Spleen (tissue), 11 donors: Measurements from ENCODE around the gene SLC27A1. TPM values are rescaled to one million over a fixed set of nuclear protein-coding genes. Genes with fewer than 3 reads are reported as not detected.
A peak's percentile ranks its signal among the peaks of the same experiment; 100 is the strongest.

Source experiments
- DNase-seq: peaks from one replicate; pipeline ENCODE4 v3.0.0-alpha.2; 2020
- H3K27ac ChIP-seq, 8 donors: fragments of 200-600 bp; sonication (generic) in 7 of 8; 1 replicate in 4 of 8; 2 replicates in 4 of 8; pipeline versions ENCODE4 v1.5.0 to v1.8.0; 2016 to 2021; ENCODE audit warnings: inconsistent platforms in 4 of 8, mild to moderate bottlenecking in 4 of 8, moderate library complexity in 1 of 8
- H3K27me3 ChIP-seq, 7 donors: fragments of 200-600 bp; sonication (generic) in 6 of 7; replicated peaks in 1 of 7; 1 replicate in 4 of 7; 2 replicates in 3 of 7; pipeline versions ENCODE4 v1.5.0 to v1.8.0; 2016 to 2021; ENCODE audit warnings: inconsistent platforms in 3 of 7, mild to moderate bottlenecking in 1 of 7
- H3K36me3 ChIP-seq, 6 donors: fragments of 200-600 bp; sonication (generic) in 5 of 6; 1 replicate in 4 of 6; 2 replicates in 2 of 6; pipeline versions ENCODE4 v1.5.0 to v1.8.0; 2016 to 2021; ENCODE audit warnings: inconsistent platforms in 2 of 6
- H3K4me1 ChIP-seq, 6 donors: fragments of 200-600 bp; sonication (generic) in 5 of 6; 1 replicate in 3 of 6; 2 replicates in 3 of 6; pipeline versions ENCODE4 v1.5.0 to v1.8.0; 2016 to 2021; ENCODE audit warnings: inconsistent platforms in 3 of 6
- H3K4me3 ChIP-seq, 8 donors: fragments of 200-600 bp; sonication (generic) in 7 of 8; 1 replicate in 4 of 8; 2 replicates in 4 of 8; pipeline versions ENCODE4 v1.5.0 to v1.8.0; 2016 to 2021; ENCODE audit warnings: inconsistent platforms in 4 of 8, mild to moderate bottlenecking in 4 of 8, moderate library complexity in 2 of 8
- H3K9me3 ChIP-seq, 8 donors: fragments of 200-600 bp; sonication (generic) in 7 of 8; 1 replicate in 4 of 8; 2 replicates in 4 of 8; pipeline versions ENCODE4 v1.5.0 to v1.8.0; 2016 to 2021; ENCODE audit warnings: inconsistent platforms in 4 of 8
- POLR2A ChIP-seq, 3 donors: fragments of 450-650 bp; IDR thresholded peaks; one replicate each; pipeline ENCODE4 v1.5.1; 2017; ENCODE audit warnings: antibody characterized with exemption in 3 of 3, mild to moderate bottlenecking in 1 of 3
- POLR2AphosphoS5 ChIP-seq, 3 donors: sonication (generic); formaldehyde crosslinking; IDR thresholded peaks; one replicate each; pipeline ENCODE4 v1.5.1; 2017; ENCODE audit warnings: antibody characterized with exemption in 3 of 3
- WGBS, 5 donors: extraction: QIAGEN DNeasy Blood & Tissue Kit in 3 of 5; methylation state at CpG; one replicate each; pipeline versions ENCODE4 v1.1.5 to v1.1.7; 2013 to 2018; 5-methylcytosine and 5-hydroxymethylcytosine counted together
- intact Hi-C: fragments of 100-400 bp; cut with DNase I; formaldehyde crosslinking; loops from one replicate; pipeline ENCODE4 v1.15.0; 2023; ENCODE audit warnings: low total_unique reads
- polyA plus RNA-seq, 3 donors: library from polyadenylated mRNA; stranded (reverse); fragments of 200-250 nt; gene quantifications; one replicate each; pipeline ENCODE4 v1.2.1, GENCODE V29; 2013
- total RNA-seq, 7 donors: library from RNA; depleted of rRNA in 3 of 7; stranded (reverse); fragments of >200 nt in 3 of 7; fragmentation: NEBNext Ultra II Directional in 4 of 7; extraction: Animal tissue kit (Norgen Biotek cat#: 25700) in 4 of 7; gene quantifications; one replicate each; pipeline versions ENCODE4 v1.1.0 to v1.2.1, GENCODE V29; 2016 to 2021
- TF ChIP-seq, protein P1 (sequence below), 11 experiments: fragments of 200-600 bp in 7 of 11; fragments of 450-650 bp in 4 of 11; sonication (generic) in 4 of 11; IDR thresholded peaks in 8 of 11; conservative IDR thresholded peaks in 3 of 11; 1 replicate in 7 of 11; 2 replicates in 4 of 11; pipeline versions ENCODE4 v1.4.0 to v1.8.0; 2016 to 2021; ENCODE audit warnings: antibody characterized with exemption in 11 of 11, inconsistent platforms in 4 of 11, mild to moderate bottlenecking in 1 of 11
- donor health status: healthy with polysubstance abuse.
- donor health status: DM: no; HTN: no; CAD: no; lungs with moderate emphysema.
- donor health status: DM: no; HTN: no; CAD: no.
- donor health status: Bipolar disorder and iron deficiency.
- donor health status: healthy.
- donor health status: DM: no; HTN: no; CAD: no.
- donor health status: DM: yes; HTN: yes; CAD: no.

The SLC27A1 gene
- total and polyA plus RNA-seq, 10 donors, result 4.8 to 23.3 (median 14.8) TPM

- TF ChIP-seq POLR2A (IDR thresholded peaks at IDR 0.05), result no peak
- no peak for TF ChIP-seq POLR2AphosphoS5 (IDR thresholded peaks at IDR 0.05)
- peaks cover 0 to 69% (median 41%) of the 10 kb centered on the region in 6 donors for H3K36me3 ChIP-seq
- H3K4me1 ChIP-seq, result peaks cover 11 to 45% (median 30%) of the 10 kb centered on the region in 6 donors
- H3K27ac ChIP-seq, result peak overlapping the region in 1 of 8 donors; percentile 46
- peaks cover 4 to 21% (median 17%) of the 10 kb centered on the region in 8 donors for H3K9me3 ChIP-seq
- intact Hi-C loops, result no loop called here
- WGBS, 5 donors, result 80 to 88% (median 84%) methylated on average over 9 of the region's 9 CpGs
- no peak for DNase-seq
- no peak overlapping the region for H3K4me3 ChIP-seq
- no peaks in the 10 kb centered on the region for H3K27me3 ChIP-seq
Observed at GRCh38 chr19:17519967-17520366, 49.6 kb downstream of the SLC27A1 start.

DNA sequence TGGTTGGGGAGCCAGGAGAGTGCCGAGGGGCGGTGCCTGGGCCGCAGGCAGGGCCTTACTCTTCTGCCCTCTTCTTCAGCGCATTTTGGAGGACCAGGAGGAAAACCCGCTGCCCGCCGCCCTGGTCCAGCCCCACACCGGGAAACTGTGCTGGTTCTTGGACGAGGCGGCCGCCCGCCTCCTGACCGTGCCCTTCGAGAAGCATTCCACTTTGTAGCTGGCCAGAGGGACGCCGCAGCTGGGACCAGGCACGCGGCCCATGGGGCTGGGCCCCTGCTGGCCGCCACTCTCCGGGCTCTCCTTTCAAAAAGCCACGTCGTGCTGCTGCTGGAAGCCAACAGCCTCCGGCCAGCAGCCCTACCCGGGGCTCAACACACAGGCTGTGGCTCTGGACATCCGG lies 50.5 kb downstream of the SLC27A1 start:
- no peak for DNase-seq
- Histone ChIP-seq H3K36me3 (peaks cover 0 to 60% (median 37%) of the 10 kb centered on the region in 6 donors), H3K4me3 (no peak overlapping the region), H3K27ac (peak overlapping the region in 2 of 8 donors; percentile 24 to 93), H3K4me1 (peaks cover 11 to 54% (median 38%) of the 10 kb centered on the region in 6 donors), H3K9me3 (peaks cover 4 to 21% (median 17%) of the 10 kb centered on the region in 8 donors), H3K27me3 (no peaks in the 10 kb centered on the region)
- TF ChIP-seq POLR2AphosphoS5 (IDR thresholded peaks at IDR 0.05) (peak in 1 of 3 donors; percentile 45), POLR2A (IDR thresholded peaks at IDR 0.05) (no peak)
- TF ChIP-seq, protein P1, sequence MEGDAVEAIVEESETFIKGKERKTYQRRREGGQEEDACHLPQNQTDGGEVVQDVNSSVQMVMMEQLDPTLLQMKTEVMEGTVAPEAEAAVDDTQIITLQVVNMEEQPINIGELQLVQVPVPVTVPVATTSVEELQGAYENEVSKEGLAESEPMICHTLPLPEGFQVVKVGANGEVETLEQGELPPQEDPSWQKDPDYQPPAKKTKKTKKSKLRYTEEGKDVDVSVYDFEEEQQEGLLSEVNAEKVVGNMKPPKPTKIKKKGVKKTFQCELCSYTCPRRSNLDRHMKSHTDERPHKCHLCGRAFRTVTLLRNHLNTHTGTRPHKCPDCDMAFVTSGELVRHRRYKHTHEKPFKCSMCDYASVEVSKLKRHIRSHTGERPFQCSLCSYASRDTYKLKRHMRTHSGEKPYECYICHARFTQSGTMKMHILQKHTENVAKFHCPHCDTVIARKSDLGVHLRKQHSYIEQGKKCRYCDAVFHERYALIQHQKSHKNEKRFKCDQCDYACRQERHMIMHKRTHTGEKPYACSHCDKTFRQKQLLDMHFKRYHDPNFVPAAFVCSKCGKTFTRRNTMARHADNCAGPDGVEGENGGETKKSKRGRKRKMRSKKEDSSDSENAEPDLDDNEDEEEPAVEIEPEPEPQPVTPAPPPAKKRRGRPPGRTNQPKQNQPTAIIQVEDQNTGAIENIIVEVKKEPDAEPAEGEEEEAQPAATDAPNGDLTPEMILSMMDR (IDR thresholded peaks at IDR 0.05 in 8 of 11, conservative IDR thresholded peaks at IDR 0.05 in 3 of 11), result no peak
- intact Hi-C loops, result no loop called here
- 90 to 99% (median 97%) methylated on average over 10 to 25 of the region's 25 CpGs for WGBS, 5 donors

- 9 to 20% (median 15%) methylated on average over 23 to 24 of the region's 24 CpGs for WGBS, 5 donors
- Histone ChIP-seq H3K4me3 (peak overlapping the region in 5 of 8 donors; percentile 3 to 57 (median 13)), H3K9me3 (peaks cover 0 to 7% (median 5%) of the 10 kb centered on the region in 8 donors), H3K27ac (peak overlapping the region; percentile 78 to 93 (median 90)), H3K27me3 (peaks cover 0 to 13% (median 0%) of the 10 kb centered on the region in 7 donors), H3K36me3 (peaks cover 0 to 36% (median 16%) of the 10 kb centered on the region in 6 donors), H3K4me1 (peaks cover 16 to 71% (median 50%) of the 10 kb centered on the region in 6 donors)
- DNase-seq, result peak; percentile 97
- intact Hi-C loops, result no loop called here
- TF ChIP-seq POLR2AphosphoS5 (IDR thresholded peaks at IDR 0.05) (peak; percentile 89 to 94 (median 92)), POLR2A (IDR thresholded peaks at IDR 0.05) (no peak)
Observed at GRCh38 chr19:17522988-17523872, 52.9 kb downstream of the SLC27A1 start.

DNA sequence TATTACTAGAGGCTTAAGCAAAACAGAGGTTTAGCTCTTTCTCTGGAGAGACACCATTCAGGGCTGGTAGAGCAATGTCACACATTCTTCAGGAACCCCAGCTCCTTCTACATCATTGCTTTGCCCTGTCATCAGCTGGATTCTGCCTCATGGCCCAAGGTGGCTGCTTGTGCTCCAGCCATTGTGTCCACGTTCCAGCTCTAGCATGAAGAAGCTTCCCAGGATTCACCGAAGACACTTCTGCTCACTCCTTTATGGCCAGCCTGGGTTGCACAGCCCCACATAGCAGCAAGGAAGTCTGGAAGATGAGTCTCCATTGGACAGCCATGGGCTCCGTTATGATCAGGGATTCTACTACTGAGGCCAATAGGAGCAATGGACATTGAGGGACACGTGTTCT lies 54.3 kb downstream of the SLC27A1 start:
- peaks cover 0 to 17% (median 0%) of the 10 kb centered on the region in 7 donors for H3K27me3 ChIP-seq
- intact Hi-C loops, result no loop called here
- H3K36me3 ChIP-seq, result peaks cover 0 to 22% (median 9%) of the 10 kb centered on the region in 6 donors
- no peak for DNase-seq
- H3K4me3 ChIP-seq, result no peak overlapping the region
- peaks cover 16 to 86% (median 52%) of the 10 kb centered on the region in 6 donors for H3K4me1 ChIP-seq
- peaks cover 0 to 6% (median 3%) of the 10 kb centered on the region in 8 donors for H3K9me3 ChIP-seq
- H3K27ac ChIP-seq, result peak overlapping the region in 6 of 8 donors; percentile 19 to 93 (median 90)
- TF ChIP-seq, protein P1 (IDR thresholded peaks at IDR 0.05 in 8 of 11, conservative IDR thresholded peaks at IDR 0.05 in 3 of 11), result no peak
- TF ChIP-seq POLR2A (IDR thresholded peaks at IDR 0.05) (no peak), POLR2AphosphoS5 (IDR thresholded peaks at IDR 0.05) (no peak)
- WGBS, 5 donors, result 93 to 100% (median 94%) methylated on average over 3 to 4 of the region's 4 CpGs
